SK-N-DZ (cell line): ENCODE results near the gene PDCD1.
A peak's percentile ranks its signal among the peaks of the same experiment; 100 is the strongest.

Source experiments
- DNase-seq: peaks from one replicate; pipeline ENCODE4 v3.0.0-alpha.2; 2015; ENCODE audit warnings: low spot score

Gene PDCD1

GRCh38 chr2:241865957-241866789 is 7.5 kb upstream of the PDCD1 start:
- DNase-seq, result peak; percentile 82

GRCh38 chr2:241865416-241865956 is 6.8 kb upstream of the PDCD1 start:
- DNase-seq, result peak; percentile 37

- DNase-seq, result no peak
Observed at GRCh38 chr2:241864850-241865213, 6.1 kb upstream of the PDCD1 start.

GRCh38 chr2:241864168-241864849 is 5.6 kb upstream of the PDCD1 start:
- DNase-seq, result no peak

- DNase-seq, result peak; percentile 71
Observed at GRCh38 chr2:241863536-241863954, 4.9 kb upstream of the PDCD1 start.

GRCh38 chr2:241862775-241863535 is 4.3 kb upstream of the PDCD1 start:
- DNase-seq, result peak; percentile 45

- DNase-seq, result no peak
Observed at GRCh38 chr2:241862093-241862492, 3.4 kb upstream of the PDCD1 start.

- DNase-seq, result no peak
Observed at GRCh38 chr2:241861264-241861663, 2.6 kb upstream of the PDCD1 start.

- DNase-seq, result peak; percentile 62
Observed at GRCh38 chr2:241860184-241861078, 1.7 kb upstream of the PDCD1 start.

GRCh38 chr2:241859436-241860183 is 916 bp upstream of the PDCD1 start:
- DNase-seq, result no peak

GRCh38 chr2:241859017-241859435 is 332 bp upstream of the PDCD1 start:
- no peak for DNase-seq

GRCh38 chr2:241857572-241858121 is 1.0 kb downstream of the PDCD1 start:
- DNase-seq, result no peak

GRCh38 chr2:241857041-241857541 is 1.6 kb downstream of the PDCD1 start:
- no peak for DNase-seq

- no peak for DNase-seq
Observed at GRCh38 chr2:241855888-241856422, 2.7 kb downstream of the PDCD1 start.

- no peak for DNase-seq
Observed at GRCh38 chr2:241855245-241855887, 3.3 kb downstream of the PDCD1 start.

GRCh38 chr2:241854342-241855244 is 4.1 kb downstream of the PDCD1 start:
- no peak for DNase-seq

GRCh38 chr2:241853651-241854341 is 4.9 kb downstream of the PDCD1 start:
- no peak for DNase-seq
